Glutamatergic neuron (in vitro differentiated cells): ENCODE results near the gene RPGR. TPM values are rescaled to one million over a fixed set of nuclear protein-coding genes. Genes with fewer than 3 reads are reported as not detected.

Experiments
- DNase-seq: peaks from one replicate; pipeline ENCODE4 v3.0.0; 2022
- H3K27ac Mint-ChIP-seq: one replicate; pipeline ENCODE4 v1.8.0; 2020; ENCODE audit warnings: mild to moderate bottlenecking, mixed read lengths, inconsistent platforms; ENCODE audit not compliant: unreplicated experiment
- H3K27me3 Mint-ChIP-seq: one replicate; pipeline ENCODE4 v1.8.0; 2020; ENCODE audit warnings: mild to moderate bottlenecking, moderate library complexity, mixed read lengths, inconsistent platforms; ENCODE audit not compliant: unreplicated experiment
- H3K36me3 Mint-ChIP-seq: one replicate; pipeline ENCODE4 v1.8.0; 2020; ENCODE audit warnings: mild to moderate bottlenecking, mixed read lengths, inconsistent platforms; ENCODE audit not compliant: unreplicated experiment
- H3K4me1 Mint-ChIP-seq: one replicate; pipeline ENCODE4 v1.8.0; 2020; ENCODE audit warnings: mild to moderate bottlenecking, low read depth, mixed read lengths, inconsistent platforms; ENCODE audit not compliant: unreplicated experiment
- H3K4me3 Mint-ChIP-seq: one replicate; pipeline ENCODE4 v1.8.0; 2020; ENCODE audit warnings: mild to moderate bottlenecking, mixed read lengths, inconsistent platforms; ENCODE audit not compliant: unreplicated experiment
- H3K9me3 Mint-ChIP-seq: one replicate; pipeline ENCODE4 v1.8.0; 2020; ENCODE audit warnings: mild to moderate bottlenecking, moderate library complexity, mixed read lengths, inconsistent platforms; ENCODE audit not compliant: unreplicated experiment
- total RNA-seq: library from RNA; stranded (reverse); fragmentation: NEBNext Ultra II Directional; extraction: Animal tissue kit (Norgen Biotek cat#: 25700); gene quantifications from one replicate; pipeline ENCODE4 v1.2.1, GENCODE V29; 2021; ENCODE audit not compliant: unreplicated experiment
- TF ChIP-seq, protein P1 (sequence below): fragments of 200-600 bp; sonication (generic); IDR thresholded peaks from one replicate; pipeline ENCODE4 v1.5.0; 2021; ENCODE audit not compliant: partially characterized antibody, unreplicated experiment

Gene RPGR
- total RNA-seq, 1 donor from 2014 or later, result 4.6 TPM

DNA sequence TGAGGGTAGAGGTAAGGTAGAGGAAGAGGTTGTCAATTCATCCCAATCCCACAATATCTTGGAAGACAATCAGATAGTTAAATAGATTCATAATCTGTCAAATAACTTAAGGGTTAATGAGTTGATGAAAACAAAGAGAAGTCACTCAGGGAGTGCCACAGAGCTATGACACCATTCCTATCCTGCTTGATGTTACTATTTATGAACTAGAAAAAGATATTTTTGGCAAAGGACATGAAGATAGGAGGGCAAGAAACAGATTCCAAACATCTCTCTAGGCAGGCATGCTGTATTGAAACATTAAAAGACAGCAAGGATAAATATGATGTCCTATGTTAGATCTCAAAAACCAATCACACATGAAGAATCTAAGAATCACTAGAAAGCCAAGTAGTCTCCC, 103.1 kb downstream of the RPGR start:
- Mint-ChIP-seq H3K27me3 (no peaks in the 10 kb centered on the region), H3K27ac (no peak overlapping the region), H3K9me3 (no peaks in the 10 kb centered on the region), H3K4me1 (peaks cover 3% of the 10 kb centered on the region), H3K36me3 (no peaks in the 10 kb centered on the region), H3K4me3 (no peak overlapping the region)
- TF ChIP-seq, protein P1, sequence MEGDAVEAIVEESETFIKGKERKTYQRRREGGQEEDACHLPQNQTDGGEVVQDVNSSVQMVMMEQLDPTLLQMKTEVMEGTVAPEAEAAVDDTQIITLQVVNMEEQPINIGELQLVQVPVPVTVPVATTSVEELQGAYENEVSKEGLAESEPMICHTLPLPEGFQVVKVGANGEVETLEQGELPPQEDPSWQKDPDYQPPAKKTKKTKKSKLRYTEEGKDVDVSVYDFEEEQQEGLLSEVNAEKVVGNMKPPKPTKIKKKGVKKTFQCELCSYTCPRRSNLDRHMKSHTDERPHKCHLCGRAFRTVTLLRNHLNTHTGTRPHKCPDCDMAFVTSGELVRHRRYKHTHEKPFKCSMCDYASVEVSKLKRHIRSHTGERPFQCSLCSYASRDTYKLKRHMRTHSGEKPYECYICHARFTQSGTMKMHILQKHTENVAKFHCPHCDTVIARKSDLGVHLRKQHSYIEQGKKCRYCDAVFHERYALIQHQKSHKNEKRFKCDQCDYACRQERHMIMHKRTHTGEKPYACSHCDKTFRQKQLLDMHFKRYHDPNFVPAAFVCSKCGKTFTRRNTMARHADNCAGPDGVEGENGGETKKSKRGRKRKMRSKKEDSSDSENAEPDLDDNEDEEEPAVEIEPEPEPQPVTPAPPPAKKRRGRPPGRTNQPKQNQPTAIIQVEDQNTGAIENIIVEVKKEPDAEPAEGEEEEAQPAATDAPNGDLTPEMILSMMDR, result no peak
- DNase-seq, result no peak

DNA sequence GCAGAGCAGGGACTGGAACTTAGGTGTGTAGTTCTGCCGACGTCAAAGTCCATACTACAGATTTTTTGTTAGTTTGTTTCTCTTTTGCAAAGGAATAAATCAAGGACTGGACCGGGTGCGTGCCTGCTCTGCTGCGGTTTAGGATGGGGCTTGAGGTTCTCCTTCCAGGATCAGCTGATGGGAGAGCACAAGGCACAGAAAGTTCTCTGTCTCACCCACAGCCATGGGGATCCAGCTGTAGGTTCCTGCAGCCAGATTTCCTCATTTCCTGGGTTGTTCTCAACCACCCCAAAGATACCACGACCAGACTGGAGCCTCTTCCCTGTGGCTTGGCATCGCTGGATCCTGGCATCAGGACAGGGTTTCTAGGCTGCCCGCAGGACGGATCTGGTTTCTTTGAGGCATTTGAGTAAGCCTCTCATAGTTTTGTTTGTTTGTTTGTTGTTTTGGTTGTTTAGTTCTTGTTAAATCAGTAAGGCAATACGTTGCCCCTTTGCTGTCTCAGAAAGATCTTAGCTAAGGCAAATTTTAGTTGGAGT, 105.8 kb downstream of the RPGR start:
- H3K4me3 Mint-ChIP-seq, result peak overlapping the region; percentile 87
- TF ChIP-seq, protein P1, result no peak

DNA sequence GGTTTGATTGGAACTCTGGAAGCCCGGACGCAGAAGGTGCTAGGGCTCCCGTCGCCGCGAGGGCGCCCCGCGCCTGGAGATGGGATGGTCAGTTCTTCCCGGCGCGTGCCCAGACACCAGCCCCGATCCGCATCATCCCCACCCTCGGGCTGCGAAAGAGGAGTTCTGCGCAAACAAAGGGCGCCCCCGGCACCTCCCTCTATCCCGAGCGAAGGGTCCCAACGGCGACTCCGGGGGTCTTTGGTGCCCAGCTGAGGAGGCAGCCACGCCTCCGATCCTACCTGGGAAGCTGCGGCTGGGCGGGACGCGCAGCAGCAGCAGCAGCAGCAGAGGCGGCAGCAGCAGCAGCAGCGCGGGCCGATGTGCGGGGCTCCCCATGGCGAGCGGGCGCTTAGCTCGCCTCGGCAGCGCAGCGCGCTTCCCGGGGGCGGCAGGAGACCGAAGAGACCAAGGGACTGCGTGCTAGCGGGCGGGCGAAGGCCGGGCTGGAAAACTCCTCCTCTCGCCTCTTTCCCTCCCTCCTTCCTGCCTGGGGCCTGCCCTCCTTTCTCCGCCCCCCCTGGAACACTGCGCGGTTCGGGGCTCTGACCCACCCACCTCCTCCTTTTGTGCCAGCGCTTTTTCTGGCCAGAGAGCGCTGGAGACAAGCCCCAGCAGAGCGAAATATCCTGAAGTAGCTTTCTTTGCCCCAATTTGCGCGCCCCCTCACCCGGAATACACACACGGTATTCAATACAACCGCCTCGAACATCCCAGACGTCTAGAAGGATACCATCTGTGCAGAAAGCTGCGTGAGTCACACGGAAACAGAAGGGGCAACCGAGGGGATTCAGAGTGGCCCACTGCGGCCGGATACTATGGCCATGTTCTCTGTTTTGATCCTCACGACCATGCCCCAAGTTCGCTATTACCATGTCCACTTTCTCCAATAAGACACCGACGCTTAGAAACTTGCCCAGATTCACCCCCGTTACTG, 106.6 kb downstream of the RPGR start, which contains the start of gene SRPX:
Gene SRPX (minus strand): TSS at position 457 of the 976 bp plus-strand sequence. CDS start 79 bp downstream, at position 378.
- Mint-ChIP-seq H3K4me3 (peak within 1 kb of the TSS; percentile 87), H3K4me1 (peaks cover 12% of the 10 kb centered on the region), H3K27ac (peak within 1 kb of the TSS; percentile 87), H3K9me3 (no peaks in the 10 kb centered on the region), H3K36me3 (no peaks in the 10 kb centered on the region), H3K27me3 (no peaks in the 10 kb centered on the region)
- TF ChIP-seq, protein P1, result no peak
- peak; percentile 46 for DNase-seq

More for the DNA sequence above, 105.8 kb downstream of the RPGR start:
- Mint-ChIP-seq H3K27ac (peak overlapping the region; percentile 87), H3K36me3 (no peaks in the 10 kb centered on the region), H3K4me1 (peaks cover 7% of the 10 kb centered on the region), H3K27me3 (no peaks in the 10 kb centered on the region), H3K9me3 (no peaks in the 10 kb centered on the region)
- no peak for DNase-seq

DNA sequence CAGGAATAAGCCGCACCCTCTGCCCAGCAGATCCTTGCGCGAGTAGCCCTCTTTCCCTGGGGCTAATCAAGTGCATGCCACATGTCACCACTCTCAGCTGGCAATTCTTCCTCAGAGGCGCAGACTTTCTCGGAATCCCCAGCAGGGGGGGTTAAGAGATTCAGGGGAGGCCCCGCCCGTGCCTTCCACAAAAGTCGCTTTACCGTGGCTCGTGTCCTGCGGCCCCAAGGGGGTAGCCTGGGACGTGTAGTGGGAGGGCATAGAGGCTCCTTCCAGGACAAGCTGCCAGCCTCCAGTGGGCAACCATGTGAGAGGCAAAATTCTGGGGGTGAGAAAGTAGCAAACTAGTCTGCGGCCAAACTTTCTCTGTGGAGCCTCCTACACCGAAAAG, 107.3 kb downstream of the RPGR start:
- Mint-ChIP-seq H3K27me3 (no peaks in the 10 kb centered on the region), H3K4me1 (peaks cover 12% of the 10 kb centered on the region), H3K36me3 (no peaks in the 10 kb centered on the region), H3K9me3 (no peaks in the 10 kb centered on the region), H3K27ac (peak overlapping the region; percentile 52), H3K4me3 (peak overlapping the region; percentile 87)
- DNase-seq, result peak; percentile 50
- TF ChIP-seq, protein P1, result peak; percentile 21

Other genes starting within 250 kb of the RPGR start
- gene SRPX, start 106.6 kb downstream of the RPGR start, total RNA-seq, result 9.2 TPM
- not detected for gene OTC, start 25.1 kb upstream of the RPGR start, total RNA-seq
- gene TSPAN7, start 234.0 kb upstream of the RPGR start, total RNA-seq, result 54.0 TPM